Prostate gland (tissue), 2 donors: ENCODE measurements around the gene MAGEA1.

Source experiments
- POLR2A ChIP-seq: fragments of 450-650 bp; IDR thresholded peaks from one replicate; pipeline ENCODE4 v1.6.1; 2016; ENCODE audit warnings: antibody characterized with exemption, mild to moderate bottlenecking
- POLR2AphosphoS5 ChIP-seq: sonication (generic); formaldehyde crosslinking; IDR thresholded peaks from one replicate; pipeline ENCODE4 v1.6.1; 2017; ENCODE audit warnings: antibody characterized with exemption
- TF ChIP-seq, protein P1 (sequence below), 4 experiments: fragments of 200-600 bp in 2 of 4; fragments of 450-650 bp in 2 of 4; sonication (generic) in 2 of 4; IDR thresholded peaks; 1 replicate in 3 of 4; 2 replicates in 1 of 4; pipeline ENCODE4 v1.5.1; 2016 to 2019; ENCODE audit warnings: antibody characterized with exemption in 4 of 4, mild to moderate bottlenecking in 2 of 4, moderate library complexity in 2 of 4

- TF ChIP-seq, protein P1, sequence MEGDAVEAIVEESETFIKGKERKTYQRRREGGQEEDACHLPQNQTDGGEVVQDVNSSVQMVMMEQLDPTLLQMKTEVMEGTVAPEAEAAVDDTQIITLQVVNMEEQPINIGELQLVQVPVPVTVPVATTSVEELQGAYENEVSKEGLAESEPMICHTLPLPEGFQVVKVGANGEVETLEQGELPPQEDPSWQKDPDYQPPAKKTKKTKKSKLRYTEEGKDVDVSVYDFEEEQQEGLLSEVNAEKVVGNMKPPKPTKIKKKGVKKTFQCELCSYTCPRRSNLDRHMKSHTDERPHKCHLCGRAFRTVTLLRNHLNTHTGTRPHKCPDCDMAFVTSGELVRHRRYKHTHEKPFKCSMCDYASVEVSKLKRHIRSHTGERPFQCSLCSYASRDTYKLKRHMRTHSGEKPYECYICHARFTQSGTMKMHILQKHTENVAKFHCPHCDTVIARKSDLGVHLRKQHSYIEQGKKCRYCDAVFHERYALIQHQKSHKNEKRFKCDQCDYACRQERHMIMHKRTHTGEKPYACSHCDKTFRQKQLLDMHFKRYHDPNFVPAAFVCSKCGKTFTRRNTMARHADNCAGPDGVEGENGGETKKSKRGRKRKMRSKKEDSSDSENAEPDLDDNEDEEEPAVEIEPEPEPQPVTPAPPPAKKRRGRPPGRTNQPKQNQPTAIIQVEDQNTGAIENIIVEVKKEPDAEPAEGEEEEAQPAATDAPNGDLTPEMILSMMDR (IDR thresholded peaks at IDR 0.05) = no peak
- no peak for TF ChIP-seq POLR2A
- TF ChIP-seq POLR2AphosphoS5 = no peak
Measured at GRCh38 chrX:153181822-153182221, 2.7 kb downstream of the MAGEA1 start.
